PC-9 (cell line): ENCODE data around the gene SLC30A5. TPM values are rescaled to one million over a fixed set of nuclear protein-coding genes. Genes with fewer than 3 reads are reported as not detected.
"Not testable (repeated sequence)": the region's sequence is repeated elsewhere in the genome, so short reads cannot be mapped to it uniquely, and the experiment has no call there.

ENCODE experiments used
- BruUV-seq: library from RNA; stranded (reverse); fragments of 400-500 nt; replicated peaks from 2 replicates; lab custom pipeline; 2021; lab: Mats Ljungman, UMichigan
- CTCF ChIA-PET: fragments of 300-600 bp; sonication (Branson Sonifier 250); formaldehyde crosslinking; loops from one replicate; lab custom pipeline; 2022; ENCODE audit warnings: antibody characterized with exemption; lab: Charles Lee
- POLR2A ChIA-PET: fragments of 300-600 bp; sonication (Branson Sonifier 250); formaldehyde crosslinking; loops from one replicate; lab custom pipeline; 2022; ENCODE audit warnings: antibody characterized with exemption; ENCODE audit not compliant: unreplicated experiment; lab: Charles Lee
- DNase-seq, 2 experiments: peaks; one replicate each; pipeline versions ENCODE4 v3.0.0 to v3.0.0-alpha.2; 2015 to 2022; ENCODE audit warnings: mixed read lengths in 1 of 2
- H2AFZ ChIP-seq: fragments of 200-600 bp; sonication (generic); 2 replicates; pipeline ENCODE4 v1.8.1; 2017; ENCODE audit warnings: antibody characterized with exemption
- H3F3A ChIP-seq: fragments of 200-600 bp; sonication (generic); 2 replicates; pipeline ENCODE4 v1.8.1; 2017; ENCODE audit warnings: antibody characterized with exemption, mild to moderate bottlenecking, low read depth; ENCODE audit not compliant: insufficient read depth
- H3K27ac ChIP-seq: fragments of 200-600 bp; sonication (generic); 2 replicates; pipeline ENCODE4 v1.6.1; 2016; ENCODE audit warnings: mixed run types
- H3K27me3 ChIP-seq: fragments of 200-600 bp; sonication (generic); 2 replicates; pipeline ENCODE4 v1.6.1; 2016; ENCODE audit warnings: low read depth, mixed run types; ENCODE audit not compliant: insufficient read depth
- H3K36me3 ChIP-seq: fragments of 200-600 bp; sonication (generic); 2 replicates; pipeline ENCODE4 v1.6.1; 2016; ENCODE audit warnings: low read depth, mixed run types
- H3K4me1 ChIP-seq: fragments of 200-600 bp; sonication (generic); replicated peaks from 2 replicates; pipeline ENCODE4 v1.6.1; 2016; ENCODE audit warnings: mixed run types; ENCODE audit not compliant: insufficient read depth
- H3K4me2 ChIP-seq: fragments of 200-600 bp; sonication (generic); 2 replicates; pipeline ENCODE4 v1.6.1; 2017; ENCODE audit warnings: mixed run types
- H3K4me3 ChIP-seq: fragments of 200-600 bp; sonication (generic); 2 replicates; pipeline ENCODE4 v1.6.1; 2016; ENCODE audit warnings: mixed run types
- H3K79me2 ChIP-seq: fragments of 200-600 bp; sonication (generic); 2 replicates; pipeline ENCODE4 v1.6.1; 2017; ENCODE audit warnings: low read depth, mixed run types
- H3K9me2 ChIP-seq: fragments of 200-600 bp; sonication (generic); 2 replicates; pipeline ENCODE4 v1.8.1; 2017; ENCODE audit warnings: mild to moderate bottlenecking; ENCODE audit not compliant: insufficient read depth
- H3K9me3 ChIP-seq: fragments of 200-600 bp; sonication (generic); 2 replicates; pipeline ENCODE4 v1.8.1; 2016; ENCODE audit warnings: low read depth; ENCODE audit not compliant: insufficient read depth
- H4K20me1 ChIP-seq: fragments of 200-600 bp; sonication (generic); 2 replicates; pipeline ENCODE4 v1.8.1; 2017; ENCODE audit not compliant: insufficient read depth
- EZH2 ChIP-seq: fragments of 200-600 bp; sonication (generic); IDR thresholded peaks from 2 replicates; pipeline ENCODE4 v1.8.0; 2017; ENCODE audit warnings: antibody characterized with exemption, low read depth
- intact Hi-C: fragments of 100-400 bp; cut with micrococcal nuclease; formaldehyde crosslinking; loops from one replicate; pipeline ENCODE4 v1.10.0; 2022; ENCODE audit not compliant: unreplicated experiment
- total RNA-seq: library from RNA; stranded (reverse); gene quantifications from 2 replicates; pipeline ENCODE4 v1.2.3, GENCODE V29; 2021
- TF ChIP-seq, protein P1 (sequence below): fragments of 200-600 bp; sonication (generic); conservative IDR thresholded peaks from 2 replicates; pipeline ENCODE4 v1.6.1; 2017; ENCODE audit warnings: mixed run types, antibody characterized with exemption, mild to moderate bottlenecking, moderate library complexity

The SLC30A5 gene
- total RNA-seq, 1 experiment from 2014 or later: 36.0 TPM

DNA sequence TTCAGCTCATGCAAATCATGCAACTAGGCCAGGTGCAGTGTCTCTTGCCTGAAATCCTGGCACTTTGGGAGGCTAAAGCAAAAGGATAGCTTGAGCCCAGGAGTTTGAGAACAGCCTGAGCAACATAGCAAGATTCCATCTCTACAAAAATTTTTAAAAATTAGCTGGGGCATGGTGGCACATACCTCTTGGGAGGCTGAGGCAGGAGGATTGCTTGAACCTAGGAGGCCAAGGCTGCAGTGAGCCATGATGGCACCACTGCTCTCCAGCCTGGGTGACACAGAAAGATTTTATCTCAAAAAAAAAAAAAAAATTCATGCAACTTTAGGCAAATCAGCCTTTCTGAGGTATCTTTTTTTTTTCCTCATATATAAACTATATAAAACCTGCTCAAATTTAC is 37.5 kb downstream of the SLC30A5 start:
- Histone ChIP-seq H3K79me2 (no peaks in the 10 kb centered on the region), H4K20me1 (no peaks in the 10 kb centered on the region), H3K4me3 (no peak overlapping the region), H3F3A (no peaks in the 10 kb centered on the region; the same call in 1 of the 2 replicates), H3K4me2 (no peak overlapping the region), H3K9me2 (no peaks in the 10 kb centered on the region), H3K27me3 (no peaks in the 10 kb centered on the region), H3K27ac (no peak overlapping the region), H3K9me3 (no peaks in the 10 kb centered on the region), H3K36me3 (no peaks in the 10 kb centered on the region; the same call in none of the 2 replicates), H2AFZ (no peak overlapping the region), H3K4me1 (no peaks in the 10 kb centered on the region)
- intact Hi-C loops: no loop called here
- ChIA-PET POLR2A (no interaction called here), CTCF (no interaction called here)
- no peak for DNase-seq
- BruUV-seq: no TSS peak
- TF ChIP-seq, protein P1, sequence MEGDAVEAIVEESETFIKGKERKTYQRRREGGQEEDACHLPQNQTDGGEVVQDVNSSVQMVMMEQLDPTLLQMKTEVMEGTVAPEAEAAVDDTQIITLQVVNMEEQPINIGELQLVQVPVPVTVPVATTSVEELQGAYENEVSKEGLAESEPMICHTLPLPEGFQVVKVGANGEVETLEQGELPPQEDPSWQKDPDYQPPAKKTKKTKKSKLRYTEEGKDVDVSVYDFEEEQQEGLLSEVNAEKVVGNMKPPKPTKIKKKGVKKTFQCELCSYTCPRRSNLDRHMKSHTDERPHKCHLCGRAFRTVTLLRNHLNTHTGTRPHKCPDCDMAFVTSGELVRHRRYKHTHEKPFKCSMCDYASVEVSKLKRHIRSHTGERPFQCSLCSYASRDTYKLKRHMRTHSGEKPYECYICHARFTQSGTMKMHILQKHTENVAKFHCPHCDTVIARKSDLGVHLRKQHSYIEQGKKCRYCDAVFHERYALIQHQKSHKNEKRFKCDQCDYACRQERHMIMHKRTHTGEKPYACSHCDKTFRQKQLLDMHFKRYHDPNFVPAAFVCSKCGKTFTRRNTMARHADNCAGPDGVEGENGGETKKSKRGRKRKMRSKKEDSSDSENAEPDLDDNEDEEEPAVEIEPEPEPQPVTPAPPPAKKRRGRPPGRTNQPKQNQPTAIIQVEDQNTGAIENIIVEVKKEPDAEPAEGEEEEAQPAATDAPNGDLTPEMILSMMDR: no peak
- no peak for TF ChIP-seq EZH2

DNA sequence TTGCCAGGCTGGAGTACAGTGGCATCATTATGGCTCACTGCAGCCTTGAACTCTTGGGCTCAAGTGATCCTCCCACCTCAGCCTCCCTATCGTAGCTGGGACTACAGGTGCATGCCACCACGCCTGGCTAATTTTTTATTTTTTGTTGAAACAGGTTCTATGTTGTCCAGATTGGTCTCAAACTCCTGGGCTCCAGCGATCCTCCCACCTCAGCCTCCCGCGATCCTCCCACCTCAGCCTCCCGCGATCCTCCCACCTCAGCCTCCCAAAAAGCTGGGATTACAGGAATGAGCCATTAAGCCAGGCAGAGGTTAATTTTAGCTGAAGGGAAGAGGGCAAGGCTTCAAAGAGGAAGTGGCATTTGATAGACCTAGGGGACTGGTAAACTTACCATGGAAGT is 40.3 kb downstream of the SLC30A5 start:
- POLR2A ChIA-PET: no interaction called here
- DNase-seq: no peak
- no TSS peak for BruUV-seq
- no peaks in the 10 kb centered on the region for H3K9me3 ChIP-seq
- CTCF ChIA-PET: no interaction called here
- no peaks in the 10 kb centered on the region for H3K27me3 ChIP-seq
- no peak overlapping the region for H3K27ac ChIP-seq
- no peak overlapping the region for H3K4me2 ChIP-seq
- H3K4me3 ChIP-seq: no peak overlapping the region
- H3K79me2 ChIP-seq: no peaks in the 10 kb centered on the region
- H2AFZ ChIP-seq: no peak overlapping the region
- H3K36me3 ChIP-seq: no peaks in the 10 kb centered on the region; the same call in 1 of the 2 replicates
- intact Hi-C loops: no loop called here
- H3K4me1 ChIP-seq: no peaks in the 10 kb centered on the region
- no peaks in the 10 kb centered on the region for H4K20me1 ChIP-seq
- no peaks in the 10 kb centered on the region; the same call in 1 of the 2 replicates for H3F3A ChIP-seq
- no peaks in the 10 kb centered on the region for H3K9me2 ChIP-seq
- TF ChIP-seq, protein P1: no peak

DNA sequence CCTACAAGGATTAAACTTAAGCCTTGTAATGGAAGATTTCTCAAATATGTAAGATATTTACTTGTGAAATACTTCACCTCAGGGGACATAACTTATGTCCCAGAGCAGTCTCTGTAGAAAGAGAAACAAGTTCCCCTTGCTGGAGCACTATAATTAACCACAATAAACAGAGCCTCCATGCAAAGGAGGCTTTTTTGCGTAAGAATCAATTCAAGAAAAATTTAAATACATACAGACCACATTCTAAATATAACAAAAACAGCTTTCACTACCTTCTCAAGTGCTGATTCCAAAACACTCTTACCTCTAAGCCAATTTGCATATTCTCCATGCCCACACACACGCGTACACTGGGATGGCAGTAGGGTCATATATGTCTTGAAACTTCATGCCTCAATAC is 42.5 kb downstream of the SLC30A5 start:
- Histone ChIP-seq H3K9me2 (no peaks in the 10 kb centered on the region), H3K4me1 (no peaks in the 10 kb centered on the region), H4K20me1 (no peaks in the 10 kb centered on the region), H3K9me3 (no peaks in the 10 kb centered on the region), H3K27ac (peak overlapping the region; percentile 37; the same call in 1 of the 2 replicates), H2AFZ (no peak overlapping the region), H3K4me3 (no peak overlapping the region), H3K27me3 (no peaks in the 10 kb centered on the region), H3K4me2 (no peak overlapping the region), H3K79me2 (no peaks in the 10 kb centered on the region), H3K36me3 (no peaks in the 10 kb centered on the region; the same call in 1 of the 2 replicates), H3F3A (no peaks in the 10 kb centered on the region; the same call in 1 of the 2 replicates)
- intact Hi-C loops: no loop called here
- TF ChIP-seq, protein P1: no peak
- DNase-seq: peak in 1 of 2 experiments; percentile 75
- no TSS peak for BruUV-seq
- ChIA-PET POLR2A (no interaction called here), CTCF (no interaction called here)

DNA sequence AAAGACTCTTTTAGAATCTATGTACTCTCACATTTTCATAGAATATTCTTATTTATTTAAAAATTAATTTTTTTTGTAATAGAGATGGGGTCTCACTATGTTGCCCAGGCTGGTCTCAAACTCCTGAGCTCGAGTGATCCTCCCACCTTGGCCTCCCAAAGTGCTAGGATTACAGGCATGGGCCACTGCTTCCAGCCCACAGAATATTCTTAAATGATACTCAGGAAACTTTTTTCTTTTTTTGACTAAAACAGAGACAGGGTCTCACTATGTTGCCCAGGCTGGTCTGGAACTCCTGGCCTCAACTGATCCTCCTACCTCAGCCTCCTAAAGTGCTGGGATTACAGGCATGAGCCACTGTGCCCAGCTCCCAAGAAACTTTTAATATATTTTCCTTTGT is 43.4 kb downstream of the SLC30A5 start:
- H3K4me2 ChIP-seq, H3K27ac ChIP-seq, H3K4me3 ChIP-seq, BruUV-seq, H4K20me1 ChIP-seq, H3K4me1 ChIP-seq, CTCF ChIA-PET, POLR2A ChIA-PET, H2AFZ ChIP-seq, intact Hi-C loops, H3F3A ChIP-seq, DNase-seq, H3K9me3 ChIP-seq, H3K9me2 ChIP-seq, H3K36me3 ChIP-seq, H3K79me2 ChIP-seq, H3K27me3 ChIP-seq: not testable (repeated sequence)
